ENCODE data around the gene ZNF860.
A peak's percentile ranks its signal among the peaks of the same experiment; 100 is the strongest.
"Not testable (repeated sequence)": the region's sequence is repeated elsewhere in the genome, so short reads cannot be mapped to it uniquely, and the experiment has no call there.

ZNF860 gene

GRCh38 chr3:31999907-32000439 lies 18.4 kb downstream of the ZNF860 start:
- DNase-seq: no peak

DNA sequence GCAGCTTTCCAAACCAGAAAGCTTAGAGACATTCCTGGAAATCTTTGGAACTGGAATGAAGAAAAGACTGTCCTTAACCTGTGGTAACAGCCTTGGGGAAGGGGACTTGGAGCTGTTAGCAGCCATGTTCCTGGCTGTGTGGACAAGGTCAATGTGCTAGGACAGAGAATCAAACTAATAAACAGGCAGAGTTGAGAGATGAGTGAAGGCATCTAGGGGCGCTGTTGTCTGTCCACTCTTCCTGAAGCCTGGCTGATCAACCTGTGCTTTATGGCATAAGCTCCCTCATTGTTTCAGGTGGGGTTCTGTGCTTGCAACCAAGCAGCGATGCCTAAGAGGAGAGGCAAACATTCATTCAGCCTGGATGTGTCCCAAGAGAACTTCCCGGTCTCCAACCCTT lies 19.3 kb downstream of the ZNF860 start:
- DNase-seq: no peak

DNA sequence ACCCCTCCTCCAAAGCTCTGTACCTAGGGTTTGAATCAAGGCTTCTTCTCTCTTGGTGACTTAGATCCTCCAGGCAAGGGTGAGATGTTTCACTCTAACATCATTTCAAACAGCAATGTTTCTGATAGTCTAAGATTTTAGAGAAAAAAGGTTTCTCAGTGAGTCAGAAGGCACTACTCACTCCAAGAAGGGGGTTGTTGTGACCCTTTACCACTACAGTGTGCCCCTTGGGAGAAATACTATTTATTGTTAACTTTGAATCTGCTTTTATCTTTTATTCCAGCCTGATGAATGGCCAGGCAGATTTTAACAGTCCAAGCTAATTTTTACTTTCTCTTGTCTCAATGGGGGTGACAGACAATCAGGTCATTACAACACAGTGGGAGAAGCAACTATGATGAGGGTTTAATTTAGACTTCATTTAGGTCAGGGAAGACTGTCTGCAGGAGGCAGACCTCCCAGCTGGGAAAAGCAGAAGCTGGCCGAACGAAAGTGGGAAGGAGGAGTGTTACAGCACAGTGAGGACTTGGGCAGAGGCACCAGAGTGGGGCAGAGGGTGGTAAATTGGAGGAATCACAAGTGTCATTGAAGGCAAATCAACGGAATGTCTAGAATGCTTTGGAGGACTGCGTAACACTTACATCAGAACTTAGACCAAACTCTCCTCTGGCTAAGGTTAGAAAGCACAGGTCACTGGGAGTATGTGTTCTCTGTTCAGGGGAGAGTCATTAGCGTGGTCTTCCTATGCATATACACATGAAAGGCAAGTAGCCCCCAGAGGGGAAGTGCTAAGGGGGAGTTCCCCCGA lies 21.2 kb downstream of the ZNF860 start:
- DNase-seq: no peak

DNA sequence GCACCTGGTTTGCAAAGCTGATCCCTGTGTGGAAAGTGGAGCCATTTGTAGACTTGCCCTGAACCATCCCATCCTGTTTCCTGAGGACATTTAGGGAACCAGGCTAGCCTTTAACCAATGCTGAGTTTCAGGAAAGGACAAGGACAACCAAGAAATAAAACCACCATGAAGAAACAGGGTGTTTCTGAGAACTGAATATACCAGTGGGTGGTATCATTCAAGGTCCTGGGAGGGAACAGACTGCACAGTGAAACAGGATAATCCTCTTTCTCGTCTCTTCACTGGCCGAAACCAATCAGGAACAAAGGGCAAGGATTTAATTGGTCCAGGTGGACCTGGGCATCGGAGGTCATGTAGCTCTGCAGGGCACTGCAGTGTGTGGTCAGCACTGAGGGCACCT lies 21.8 kb downstream of the ZNF860 start:
- no peak for DNase-seq

GRCh38 chr3:32004113-32004765 lies 22.7 kb downstream of the ZNF860 start:
- peak; percentile 75 for DNase-seq

DNA sequence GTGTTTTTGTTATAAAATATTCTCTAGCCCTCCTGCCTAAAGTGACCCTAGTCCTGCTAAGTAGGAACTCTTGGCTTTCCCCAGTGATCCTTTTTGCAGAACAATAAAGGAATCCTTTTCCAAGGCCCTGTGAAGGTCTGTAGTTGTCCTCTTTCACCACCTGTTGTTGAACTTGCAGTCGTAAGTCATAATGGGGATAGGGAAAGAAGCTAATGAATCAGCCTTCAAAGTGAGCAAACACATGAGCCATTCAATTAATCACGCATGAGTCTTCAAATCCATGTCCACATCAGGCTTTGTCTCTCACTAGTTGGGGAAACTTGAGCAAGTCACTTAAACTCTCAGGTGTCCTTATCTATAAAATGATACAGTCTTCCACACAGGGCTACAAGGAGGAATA lies 27.6 kb downstream of the ZNF860 start:
- no peak for DNase-seq

DNA sequence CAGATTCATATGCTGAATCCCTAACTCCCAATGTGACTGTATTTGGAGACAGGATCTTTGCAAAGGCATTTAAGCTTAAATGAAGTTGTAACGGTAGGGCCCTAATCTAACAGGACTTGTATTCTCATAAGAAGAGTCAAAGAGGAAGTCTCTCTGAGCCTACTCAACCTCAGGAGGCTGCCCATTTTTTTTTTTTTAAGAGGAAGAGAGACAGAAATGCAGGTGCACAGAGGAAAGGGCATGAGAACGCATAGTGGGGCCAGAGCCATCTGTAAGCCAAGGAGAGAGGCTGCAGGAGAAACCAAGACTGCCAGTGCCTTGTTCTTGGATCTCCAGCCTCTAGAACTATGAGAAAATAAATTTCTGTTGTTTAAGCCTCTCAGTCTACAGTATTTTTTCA lies 28.4 kb downstream of the ZNF860 start:
- no peak for DNase-seq

GRCh38 chr3:32010699-32011098 lies 29.1 kb downstream of the ZNF860 start:
- not testable (repeated sequence) for DNase-seq

- DNase-seq: not testable (repeated sequence)
Observed at GRCh38 chr3:32015638-32016037, 34.1 kb downstream of the ZNF860 start.

DNA sequence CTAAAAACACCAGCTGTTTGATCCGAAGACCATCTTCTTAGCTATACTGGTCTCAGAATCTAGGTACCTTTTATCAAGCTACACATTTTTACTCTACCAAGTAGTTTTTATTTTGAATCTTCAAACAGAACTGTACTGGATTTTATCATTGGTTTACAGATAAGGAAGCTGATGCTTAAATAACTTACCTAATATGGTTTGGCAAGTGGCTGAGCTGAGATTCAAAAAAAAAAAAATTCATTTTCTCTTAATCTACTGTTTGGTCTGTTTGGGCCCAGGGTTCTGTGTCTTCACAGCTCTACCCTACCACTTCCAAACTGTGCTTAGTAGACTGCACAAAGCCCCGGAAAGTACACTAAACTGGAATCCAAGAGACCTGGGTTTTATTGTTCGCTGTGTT lies 35.7 kb downstream of the ZNF860 start:
- DNase-seq: no peak

- peak; percentile 9 for DNase-seq
Observed at GRCh38 chr3:32018757-32019564, 37.4 kb downstream of the ZNF860 start.

GRCh38 chr3:32021155-32021554 lies 39.6 kb downstream of the ZNF860 start:
- DNase-seq: no peak

- DNase-seq: no peak
Observed at GRCh38 chr3:32021748-32022147, 40.2 kb downstream of the ZNF860 start.

- DNase-seq: no peak
Observed at GRCh38 chr3:32022947-32023346, 41.4 kb downstream of the ZNF860 start.

- DNase-seq: no peak
Observed at GRCh38 chr3:32026593-32026992, 45.0 kb downstream of the ZNF860 start.

DNA sequence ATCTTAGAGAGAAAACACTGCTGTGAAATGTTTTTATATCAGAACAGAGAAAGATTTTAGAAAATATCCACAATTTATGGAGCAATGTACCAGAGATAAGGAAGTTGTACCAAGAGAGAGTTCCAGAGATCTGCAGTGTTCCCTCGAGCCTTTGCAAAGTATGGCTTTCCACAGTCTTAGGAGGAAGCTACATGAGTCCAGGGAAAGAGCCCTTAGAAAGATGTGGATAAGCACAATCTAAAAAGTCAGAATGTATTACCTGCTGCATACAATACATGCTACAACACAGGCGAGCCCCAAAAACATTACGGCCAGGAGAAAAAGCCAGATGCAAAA lies 56.4 kb downstream of the ZNF860 start:
- no peak for DNase-seq

DNA sequence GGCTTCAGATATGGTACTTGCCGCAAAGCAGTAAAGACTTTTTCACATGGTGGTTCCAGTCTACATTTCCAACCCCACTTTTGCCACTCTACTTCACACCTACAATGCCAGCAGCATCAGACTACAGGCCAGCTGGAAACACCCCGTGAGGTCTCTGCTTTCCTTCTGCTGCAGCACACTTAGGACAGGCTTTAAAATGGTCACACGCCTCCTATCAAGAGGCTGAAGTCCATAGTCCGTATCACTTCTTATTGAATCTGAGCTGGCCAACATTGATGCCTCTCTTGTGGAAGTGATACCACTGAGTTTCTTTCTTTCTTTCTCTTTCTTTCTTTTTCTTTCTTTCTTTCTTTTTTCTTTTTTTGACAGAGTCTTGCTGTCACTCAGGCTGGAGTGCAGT lies 59.8 kb downstream of the ZNF860 start:
- DNase-seq: no peak

Measured in DMS 273 treated with DMSO at 0.1 percent for 48 hours (cell line).